ENCODE data around the gene ARSJ. TPM values are rescaled to one million over a fixed set of nuclear protein-coding genes. Genes with fewer than 3 reads are reported as not detected.
A peak's percentile ranks its signal among the peaks of the same experiment; 100 is the strongest.

Gene ARSJ
- total RNA-seq, 1 donor from 2014 or later = 6.0 TPM

DNA sequence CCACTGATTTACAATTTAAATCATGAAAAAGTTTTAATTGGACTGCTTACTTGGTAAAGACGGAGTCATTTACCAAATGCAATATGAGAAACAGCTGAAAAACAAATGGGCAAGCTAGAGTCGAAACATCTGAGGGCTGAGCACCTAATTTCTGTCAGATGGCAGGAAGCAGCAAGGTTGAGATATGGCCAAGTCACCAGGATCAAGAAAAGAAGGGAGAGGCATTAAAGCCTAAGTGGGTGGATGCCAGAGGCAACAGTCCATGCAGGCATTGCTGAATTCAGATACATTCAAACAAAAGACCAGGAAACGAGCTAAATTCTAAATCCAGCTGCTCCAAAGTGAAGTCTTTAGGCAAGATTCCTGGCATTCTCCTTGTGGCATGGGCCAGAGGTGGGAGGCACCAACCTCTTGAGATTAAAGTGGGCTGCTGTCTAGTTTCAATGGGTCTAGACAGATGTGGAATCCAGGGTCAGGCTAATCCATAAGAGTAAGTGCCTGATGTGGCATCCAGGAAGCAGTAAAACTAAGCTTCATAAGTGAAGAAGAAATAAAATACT lies 8.0 kb upstream of the ARSJ start:
- peak; percentile 57 for ATAC-seq

- peak; percentile 88 for ATAC-seq
Measured at GRCh38 chr4:113982181-113982580, 2.7 kb upstream of the ARSJ start.

GRCh38 chr4:113981591-113981990 lies 2.1 kb upstream of the ARSJ start:
- no peak for ATAC-seq

GRCh38 chr4:113979905-113980615 lies 613 bp upstream of the ARSJ start:
- no peak for ATAC-seq

GRCh38 chr4:113978561-113979147 lies 793 bp downstream of the ARSJ start:
- peak; percentile 45 for ATAC-seq

DNA sequence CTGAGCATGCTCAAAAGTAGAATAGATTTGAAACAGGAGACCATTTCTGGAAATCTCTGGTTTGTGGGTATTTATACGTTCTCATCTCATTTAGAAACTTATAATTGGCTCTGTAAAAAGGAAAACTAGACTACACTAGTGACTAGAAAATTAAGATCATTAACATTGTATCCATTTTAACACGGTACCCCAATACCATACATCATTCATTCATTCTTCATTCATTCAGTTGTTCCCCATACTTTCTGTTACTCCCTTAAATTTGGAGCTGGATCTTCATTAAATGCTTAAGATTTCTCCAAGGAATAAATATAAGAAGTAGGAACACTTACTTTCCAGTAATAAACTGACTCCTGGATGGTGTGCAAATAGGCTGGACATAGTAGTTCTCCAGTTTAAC lies 1.3 kb downstream of the ARSJ start:
- ATAC-seq = no peak

DNA sequence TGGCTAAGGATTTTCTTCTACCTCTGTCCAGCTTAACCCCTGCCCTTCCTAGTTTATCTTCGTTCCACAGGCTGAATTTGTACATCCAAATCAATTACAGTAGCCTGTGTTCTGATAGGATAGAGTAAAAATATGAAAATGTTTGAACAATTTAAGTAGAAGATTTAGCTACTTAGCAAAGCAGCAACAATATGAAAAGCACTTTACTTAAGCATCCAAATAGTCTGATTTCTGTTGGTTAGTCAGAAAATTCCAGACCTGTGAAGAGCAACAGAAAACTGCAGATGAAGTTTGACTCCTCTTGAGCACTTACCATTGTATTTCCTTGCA lies 2.0 kb downstream of the ARSJ start:
- no peak for ATAC-seq

DNA sequence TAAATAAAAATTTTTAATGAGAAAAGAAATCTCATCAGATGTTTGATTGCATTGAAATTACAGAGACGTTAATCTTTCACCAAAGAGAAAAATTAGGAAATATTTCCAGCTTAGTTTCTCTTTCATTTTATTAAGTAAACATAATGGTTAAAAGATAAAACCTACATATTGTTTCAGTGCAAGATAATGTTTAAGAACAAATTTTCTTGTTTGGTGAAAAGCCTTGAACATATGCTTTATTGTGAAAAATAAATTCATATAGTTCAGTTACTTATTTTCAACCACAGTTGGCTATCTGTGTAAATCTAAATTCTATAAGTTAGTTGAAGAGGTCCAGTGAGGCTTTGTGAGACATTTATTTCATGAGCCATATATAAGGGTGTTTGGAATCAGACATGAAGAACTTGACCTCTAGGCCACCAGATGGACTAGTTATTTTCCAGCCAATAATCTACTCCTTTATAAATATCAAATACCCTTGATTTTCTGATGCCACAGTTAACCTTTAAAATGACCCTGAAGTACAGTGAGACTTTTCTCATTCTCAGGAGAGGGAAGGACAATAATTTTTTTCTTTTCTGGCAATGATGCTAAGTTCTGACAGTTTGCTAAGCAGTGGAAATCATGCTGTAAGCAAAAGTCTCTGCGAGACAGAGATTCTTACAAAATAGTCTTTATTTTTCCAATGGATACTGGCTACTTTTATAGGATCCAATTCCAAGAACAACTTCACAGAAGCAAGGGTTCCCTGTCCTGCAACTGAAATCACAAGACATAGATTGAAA lies 2.5 kb downstream of the ARSJ start:
- no peak for ATAC-seq

DNA sequence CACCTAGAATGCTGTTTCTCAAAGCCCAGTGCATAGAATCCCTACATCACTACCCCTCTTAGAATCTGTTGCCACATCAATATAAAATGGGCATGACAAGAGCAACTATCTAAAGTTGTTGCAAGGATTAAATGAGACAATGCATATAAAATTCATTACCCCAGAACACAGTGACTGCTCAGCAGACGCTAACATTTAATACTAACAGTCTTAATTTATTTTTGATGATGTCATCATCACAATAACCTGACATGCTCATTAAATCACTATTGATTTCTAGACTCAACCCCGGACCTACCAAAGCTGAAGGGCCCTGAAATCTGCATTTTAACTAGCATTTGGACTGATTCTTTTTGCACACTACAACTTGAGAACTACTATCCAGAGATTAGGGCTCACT lies 3.9 kb downstream of the ARSJ start:
- ATAC-seq = no peak

DNA sequence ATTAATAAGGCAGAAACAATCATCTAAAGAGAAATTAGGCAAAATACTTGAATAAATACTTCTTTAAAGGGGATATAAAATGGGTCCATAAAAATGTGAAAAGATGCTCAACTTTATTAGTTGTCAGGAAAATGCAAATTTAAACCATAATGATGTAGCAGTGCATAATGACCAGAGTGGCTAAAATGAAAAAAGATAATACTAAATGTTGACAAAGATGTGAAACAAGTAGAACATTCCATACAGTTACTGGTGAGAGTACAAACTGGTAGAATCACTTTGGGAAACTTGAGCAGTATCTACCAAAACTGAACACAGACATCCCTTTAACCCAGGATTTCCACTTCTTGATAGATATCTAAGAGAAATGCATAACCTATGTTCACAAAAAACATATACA lies 5.0 kb downstream of the ARSJ start:
- no peak for ATAC-seq

GRCh38 chr4:113973345-113973744 lies 6.1 kb downstream of the ARSJ start:
- ATAC-seq = no peak

- ATAC-seq = no peak
Measured at GRCh38 chr4:113972781-113973180, 6.7 kb downstream of the ARSJ start.

DNA sequence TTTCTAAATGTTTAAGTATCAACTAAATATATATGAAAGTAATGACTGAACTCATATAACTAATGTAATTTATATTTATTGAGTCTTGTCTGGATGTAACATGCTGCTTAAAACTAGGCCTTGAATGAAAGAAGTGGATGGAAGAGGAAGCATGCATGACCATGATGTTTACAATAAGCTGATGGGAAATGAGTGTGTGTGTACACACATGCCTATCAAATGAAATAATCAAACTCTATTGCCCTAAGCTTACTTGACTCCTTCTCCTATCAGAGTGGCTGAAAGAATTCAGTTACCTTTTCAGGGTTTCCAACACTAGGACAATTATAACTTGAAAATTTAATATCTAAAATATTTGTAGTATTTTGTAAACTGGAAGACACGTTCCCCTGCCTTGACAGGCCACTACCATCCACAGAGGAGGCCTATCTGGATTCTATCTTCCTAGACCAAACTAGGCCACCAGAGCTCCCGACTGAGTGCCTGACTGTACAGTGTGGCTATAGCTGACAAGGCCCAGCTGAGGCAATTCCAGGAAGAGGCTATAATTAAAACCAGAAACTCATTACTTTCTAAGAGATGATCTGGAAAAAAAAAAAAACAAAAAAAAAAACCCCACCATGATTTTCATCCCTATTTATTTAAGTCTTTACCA lies 7.6 kb downstream of the ARSJ start:
- ATAC-seq = no peak

DNA sequence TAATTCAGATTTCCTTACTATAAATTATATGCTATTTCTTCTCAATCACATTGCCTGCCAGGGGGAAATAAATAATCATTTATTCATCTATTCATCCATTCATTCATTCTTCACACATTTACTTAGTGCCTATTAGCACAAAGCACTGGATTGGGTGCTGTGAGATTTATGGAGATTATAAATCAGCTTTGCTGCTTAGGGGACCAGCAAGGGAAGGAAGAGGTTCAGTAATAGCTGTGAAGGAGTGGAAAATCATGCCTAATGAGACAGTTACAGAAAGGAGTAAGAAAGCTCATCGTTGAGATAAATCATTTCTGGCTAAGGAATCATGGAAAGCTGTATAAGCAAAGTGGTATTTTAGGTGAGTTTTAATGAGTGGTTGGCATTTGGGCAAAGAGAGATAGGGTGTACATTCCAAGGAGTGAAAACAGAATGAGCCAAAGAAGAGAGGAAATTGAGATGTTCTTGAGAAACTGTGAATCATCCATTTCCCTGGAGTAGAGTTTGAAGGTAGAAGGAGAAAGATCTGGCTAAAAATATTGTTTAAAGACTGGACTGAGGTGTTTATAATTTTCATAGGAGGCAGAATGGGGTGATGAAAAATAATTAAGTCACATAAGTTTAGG lies 9.6 kb downstream of the ARSJ start:
- ATAC-seq = no peak

DNA sequence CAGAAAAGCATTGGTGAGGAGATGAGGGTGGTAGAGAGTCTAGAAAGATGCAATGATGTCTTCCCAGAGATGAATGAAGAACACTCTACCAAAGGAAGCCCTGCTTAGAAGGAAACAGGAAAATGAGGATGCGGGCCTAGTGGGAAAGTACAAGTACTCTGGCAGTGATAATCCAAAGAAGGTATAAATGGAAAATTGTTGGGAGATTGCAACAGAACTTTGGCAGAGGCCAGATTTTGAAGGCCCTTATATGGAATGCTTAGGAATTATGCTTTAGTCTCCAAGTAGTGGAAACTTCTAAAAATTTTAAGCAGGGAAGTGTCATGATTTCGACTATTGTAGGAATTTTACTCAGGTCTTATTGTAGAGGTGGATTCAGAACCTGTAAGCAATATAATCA lies 11.0 kb downstream of the ARSJ start:
- no peak for ATAC-seq

GRCh38 chr4:113967687-113968086 lies 11.8 kb downstream of the ARSJ start:
- no peak for ATAC-seq

GRCh38 chr4:113962719-113963265 lies 16.7 kb downstream of the ARSJ start:
- no peak for ATAC-seq

GRCh38 chr4:113962016-113962347 lies 17.5 kb downstream of the ARSJ start:
- ATAC-seq = no peak

DNA sequence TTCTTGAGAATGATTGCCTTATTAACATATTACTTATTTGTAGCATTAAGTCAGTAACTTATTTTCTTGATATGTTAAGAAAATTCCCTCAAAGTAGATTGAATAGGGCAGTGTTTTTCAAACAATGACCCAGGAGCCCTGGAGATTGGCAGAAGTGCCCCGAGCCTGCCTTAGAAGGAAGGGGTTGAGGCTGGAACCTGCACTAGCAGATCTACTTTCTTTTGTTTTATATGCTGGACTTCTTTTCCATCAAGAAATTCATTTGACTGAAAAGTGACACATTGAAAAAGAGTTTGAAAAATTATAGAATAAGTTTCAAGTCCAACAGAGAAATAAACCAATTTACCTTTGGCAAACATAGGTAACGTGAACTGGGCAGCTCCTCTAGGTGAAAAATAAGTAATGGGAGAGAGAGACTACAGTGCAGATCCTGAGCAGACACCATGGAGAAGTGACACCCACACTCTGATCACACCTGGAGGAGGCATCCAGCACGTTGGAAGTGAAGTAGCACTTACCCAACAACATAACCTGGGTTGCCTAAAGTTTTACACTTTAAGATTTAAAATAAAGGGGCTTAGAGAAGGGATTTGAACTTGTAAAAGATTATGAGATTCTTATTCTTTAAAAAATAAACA lies 18.6 kb downstream of the ARSJ start:
- ATAC-seq = no peak

DNA sequence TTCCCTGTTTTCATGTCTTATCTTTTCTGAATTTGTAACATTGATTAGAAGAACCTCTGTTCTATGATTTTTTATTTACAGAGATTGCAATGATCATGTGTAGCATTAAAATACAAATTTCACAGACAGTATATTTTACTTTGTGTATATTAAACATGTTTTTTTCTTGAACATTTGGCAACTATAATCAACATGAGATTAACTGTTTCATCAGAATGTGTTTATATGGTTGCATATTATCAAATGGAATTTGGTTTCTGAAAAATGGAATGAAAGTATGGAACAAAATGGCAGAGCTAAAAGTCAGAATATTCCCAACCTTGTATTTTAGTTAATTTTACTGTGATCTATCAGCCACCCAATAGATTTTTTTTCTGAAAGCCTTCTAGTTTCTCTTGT lies 19.9 kb downstream of the ARSJ start:
- no peak for ATAC-seq

DNA sequence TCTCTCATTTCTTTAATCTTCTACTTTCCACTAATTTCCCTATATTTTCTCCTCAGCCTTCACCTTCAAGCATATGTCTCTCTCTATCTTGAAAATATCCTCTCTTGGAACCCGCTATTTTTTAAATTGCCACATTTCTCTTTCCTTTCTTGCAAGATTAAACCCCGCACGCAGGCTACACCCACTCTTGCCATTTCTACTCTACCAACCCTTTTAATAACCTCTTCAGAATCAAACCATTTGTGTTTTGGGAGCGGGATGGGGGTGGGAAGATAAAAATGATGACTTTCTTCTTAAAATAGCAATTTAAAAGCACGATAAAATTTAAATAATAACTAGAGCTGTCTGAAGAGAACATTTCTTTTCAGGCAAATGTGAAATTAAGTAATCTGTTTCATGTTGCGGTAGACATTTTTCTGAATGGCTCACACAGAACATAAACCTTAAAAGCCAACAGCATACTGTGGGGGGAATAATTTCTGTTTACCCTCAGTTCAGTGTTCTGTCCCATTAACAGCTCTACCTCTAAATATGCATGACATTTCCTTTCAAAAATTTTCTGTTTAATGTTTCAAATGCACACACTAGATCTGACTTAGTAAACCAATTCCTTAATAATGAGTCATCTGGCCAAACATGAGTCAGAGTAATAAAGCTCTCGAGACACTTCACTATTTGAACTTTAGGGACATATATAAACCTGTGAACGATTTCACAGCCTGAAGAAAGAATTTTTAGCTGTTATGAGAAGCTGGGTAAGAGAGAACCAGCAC lies 20.5 kb downstream of the ARSJ start:
- ATAC-seq = peak; percentile 91

Measured in esophagus mucosa (tissue), 1 donor.